HPDE6-E6E7 (cell line): ENCODE results near the gene BRAT1.
"Not testable (repeated sequence)": the region's sequence is repeated elsewhere in the genome, so short reads cannot be mapped to it uniquely, and the experiment has no call there.

ENCODE experiments used
- DNase-seq: peaks from one replicate; pipeline ENCODE4 v3.0.0; 2011; ENCODE audit warnings: missing footprints; ENCODE audit errors: extremely low spot score

Gene BRAT1

DNA sequence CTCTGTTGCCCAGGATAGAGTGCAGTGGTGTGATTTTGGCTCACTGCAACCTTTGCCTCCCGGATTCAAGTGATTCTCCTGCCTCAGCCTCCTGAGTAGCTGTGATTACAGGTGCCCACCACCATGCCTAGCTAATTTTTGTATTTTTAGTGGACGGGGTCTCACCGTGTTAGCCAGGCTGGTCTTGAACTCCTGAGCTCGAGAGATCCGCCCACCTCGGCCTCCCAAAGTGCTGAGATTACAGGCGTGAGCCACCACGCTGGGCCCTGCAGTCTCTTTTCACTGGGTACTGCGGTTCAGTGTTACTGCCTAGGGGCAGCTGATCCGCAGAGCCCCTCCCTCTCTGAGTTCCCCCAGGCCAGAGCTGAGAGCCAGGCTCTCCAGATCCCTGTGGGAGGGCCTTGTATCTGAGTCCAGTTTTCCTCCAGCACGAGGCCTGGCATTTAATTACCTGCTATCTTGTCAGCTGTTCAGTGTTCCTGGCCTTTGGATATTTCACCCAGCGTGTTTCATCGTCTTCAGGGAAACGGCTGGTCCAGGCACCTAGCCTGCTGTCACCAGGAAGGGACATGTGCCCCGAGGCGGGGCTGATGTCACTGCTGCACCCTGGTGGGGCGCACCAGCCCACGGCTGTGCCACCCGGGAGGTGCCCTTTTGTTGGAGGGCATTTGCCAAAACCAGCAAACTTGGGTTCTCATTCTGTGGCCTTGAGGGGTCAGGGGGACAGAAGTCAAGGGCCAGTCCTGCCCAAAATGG is 19.3 kb downstream of the BRAT1 start:
- not testable (repeated sequence) for DNase-seq

DNA sequence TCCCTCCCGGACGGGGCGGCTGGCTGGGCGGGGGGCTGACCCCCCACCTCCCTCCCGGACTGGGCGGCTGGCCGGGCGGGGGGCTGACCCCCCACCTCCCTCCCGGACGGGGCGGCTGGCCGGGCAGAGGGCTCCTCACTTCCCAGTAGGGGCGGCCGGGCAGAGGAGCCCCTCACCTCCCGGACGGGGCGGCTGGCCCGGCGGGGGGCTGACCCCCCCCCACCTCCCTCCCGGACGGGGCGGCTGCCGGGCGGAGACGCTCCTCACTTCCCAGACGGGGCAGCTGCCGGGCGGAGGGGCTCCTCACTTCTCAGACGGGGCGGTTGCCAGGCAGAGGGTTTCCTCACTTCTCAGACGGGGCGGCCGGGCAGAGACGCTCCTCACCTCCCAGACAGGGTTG is 21.1 kb downstream of the BRAT1 start:
- DNase-seq, result not testable (repeated sequence)

- DNase-seq, result not testable (repeated sequence)
Observed at GRCh38 chr7:2533566-2533965, 21.8 kb downstream of the BRAT1 start.

GRCh38 chr7:2532816-2533215 is 22.5 kb downstream of the BRAT1 start:
- DNase-seq, result not testable (repeated sequence)

- DNase-seq, result not testable (repeated sequence)
Observed at GRCh38 chr7:2532199-2532772, 23.0 kb downstream of the BRAT1 start.

DNA sequence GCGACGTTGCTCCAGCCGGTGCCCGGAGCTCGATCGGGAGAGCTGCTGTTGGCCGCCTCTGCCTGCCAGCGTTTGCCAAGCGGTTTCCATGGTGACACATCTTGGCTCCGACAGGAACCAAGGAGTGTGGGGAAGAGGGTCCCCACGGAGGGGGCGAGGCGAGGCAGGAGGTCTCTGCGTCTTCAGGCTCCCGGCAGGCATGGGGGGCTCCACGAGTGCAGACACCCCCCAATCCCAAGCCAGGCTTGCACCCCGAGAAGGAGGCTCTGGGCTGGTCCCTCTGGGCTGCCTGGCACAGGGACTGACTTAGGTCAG is 23.6 kb downstream of the BRAT1 start:
- not testable (repeated sequence) for DNase-seq

DNA sequence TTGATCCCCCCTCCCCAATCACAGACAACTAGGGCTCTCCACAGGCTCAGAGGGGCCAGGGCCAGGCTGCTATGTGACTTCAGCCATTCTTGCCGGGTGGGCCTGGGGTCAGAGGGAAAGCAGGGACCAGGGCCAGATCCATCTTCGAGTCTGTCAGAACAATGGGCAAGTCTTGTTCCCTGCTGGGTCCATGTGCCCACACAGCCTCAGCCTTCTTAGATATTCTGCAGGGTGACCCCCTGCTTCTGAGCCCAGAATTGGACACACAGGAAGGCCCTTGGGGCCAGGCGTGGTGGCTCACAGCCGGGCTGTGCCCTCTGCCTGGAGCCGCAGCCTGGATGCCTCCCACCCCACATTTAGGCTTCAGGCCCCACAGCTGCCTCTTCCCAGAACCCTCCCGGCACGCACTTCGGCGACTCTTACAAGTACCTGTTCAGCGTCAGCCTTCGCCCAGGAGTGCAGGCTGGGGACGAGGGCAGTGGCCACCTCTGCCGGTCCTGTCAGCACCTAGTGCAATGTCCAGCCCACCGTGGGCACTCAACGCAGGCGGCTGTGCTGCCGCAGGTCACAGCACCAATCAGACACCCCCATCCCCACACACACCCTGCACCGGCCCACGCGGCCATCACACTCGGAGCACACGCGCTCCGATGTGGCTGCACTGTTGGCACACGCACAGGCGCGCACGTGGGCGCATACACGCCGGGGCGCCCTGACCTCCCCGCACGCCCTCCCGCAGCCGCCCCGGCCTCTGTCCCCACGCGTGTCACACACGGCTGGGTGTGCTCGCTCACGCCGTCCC is 24.1 kb downstream of the BRAT1 start:
- DNase-seq, result not testable (repeated sequence)

- DNase-seq, result peak; percentile 42
Observed at GRCh38 chr7:2530071-2530987, 25.0 kb downstream of the BRAT1 start.

DNA sequence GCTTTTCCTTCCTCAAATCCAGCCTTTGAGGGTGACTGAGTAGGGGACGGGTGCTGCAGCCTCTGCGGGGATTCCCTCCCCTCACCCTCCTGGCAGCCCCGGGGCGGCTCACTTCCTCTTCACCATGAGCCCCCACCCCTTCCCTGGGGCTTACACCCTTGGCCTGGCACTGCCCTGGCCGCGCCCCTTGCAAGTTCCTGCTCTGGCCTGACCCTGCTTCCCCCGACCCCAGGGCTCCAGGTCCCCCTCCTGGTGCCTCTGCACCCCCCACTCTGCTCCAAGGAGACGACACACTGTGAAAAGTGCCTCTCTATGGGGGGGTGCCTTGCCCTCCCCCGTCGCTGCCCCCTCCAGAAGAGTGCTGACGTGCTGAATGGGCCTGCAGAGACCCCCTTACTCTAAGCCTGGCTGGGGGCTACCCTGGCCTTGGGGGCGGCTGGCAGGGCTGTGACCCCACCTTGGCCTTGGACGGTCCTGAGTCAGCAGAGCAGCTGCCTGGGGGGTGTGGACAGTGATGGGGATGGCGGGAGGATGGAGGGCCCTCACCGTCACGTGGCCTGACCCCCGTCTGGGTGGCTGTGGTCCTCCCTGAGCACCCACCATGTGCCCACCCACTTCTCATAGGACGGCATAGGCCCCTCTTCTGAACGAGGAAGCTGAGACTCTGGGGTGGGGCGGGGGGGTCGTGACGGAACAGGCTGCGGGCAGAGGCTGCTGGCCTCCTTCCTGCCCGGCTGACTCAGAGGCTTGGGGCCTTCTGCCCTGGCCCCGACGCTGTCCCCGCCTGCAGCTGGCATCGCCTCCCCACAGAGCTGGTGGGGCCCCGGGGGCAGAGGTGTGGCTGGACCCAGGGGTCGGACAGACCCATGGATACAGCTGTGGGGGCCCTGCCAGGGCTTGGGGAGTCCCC is 25.9 kb downstream of the BRAT1 start:
- peak; percentile 53 for DNase-seq

GRCh38 chr7:2528481-2529095 is 26.7 kb downstream of the BRAT1 start:
- no peak for DNase-seq

GRCh38 chr7:2527505-2528467 is 27.5 kb downstream of the BRAT1 start:
- peak; percentile 38 for DNase-seq

- no peak for DNase-seq
Observed at GRCh38 chr7:2526659-2527504, 28.4 kb downstream of the BRAT1 start.

DNA sequence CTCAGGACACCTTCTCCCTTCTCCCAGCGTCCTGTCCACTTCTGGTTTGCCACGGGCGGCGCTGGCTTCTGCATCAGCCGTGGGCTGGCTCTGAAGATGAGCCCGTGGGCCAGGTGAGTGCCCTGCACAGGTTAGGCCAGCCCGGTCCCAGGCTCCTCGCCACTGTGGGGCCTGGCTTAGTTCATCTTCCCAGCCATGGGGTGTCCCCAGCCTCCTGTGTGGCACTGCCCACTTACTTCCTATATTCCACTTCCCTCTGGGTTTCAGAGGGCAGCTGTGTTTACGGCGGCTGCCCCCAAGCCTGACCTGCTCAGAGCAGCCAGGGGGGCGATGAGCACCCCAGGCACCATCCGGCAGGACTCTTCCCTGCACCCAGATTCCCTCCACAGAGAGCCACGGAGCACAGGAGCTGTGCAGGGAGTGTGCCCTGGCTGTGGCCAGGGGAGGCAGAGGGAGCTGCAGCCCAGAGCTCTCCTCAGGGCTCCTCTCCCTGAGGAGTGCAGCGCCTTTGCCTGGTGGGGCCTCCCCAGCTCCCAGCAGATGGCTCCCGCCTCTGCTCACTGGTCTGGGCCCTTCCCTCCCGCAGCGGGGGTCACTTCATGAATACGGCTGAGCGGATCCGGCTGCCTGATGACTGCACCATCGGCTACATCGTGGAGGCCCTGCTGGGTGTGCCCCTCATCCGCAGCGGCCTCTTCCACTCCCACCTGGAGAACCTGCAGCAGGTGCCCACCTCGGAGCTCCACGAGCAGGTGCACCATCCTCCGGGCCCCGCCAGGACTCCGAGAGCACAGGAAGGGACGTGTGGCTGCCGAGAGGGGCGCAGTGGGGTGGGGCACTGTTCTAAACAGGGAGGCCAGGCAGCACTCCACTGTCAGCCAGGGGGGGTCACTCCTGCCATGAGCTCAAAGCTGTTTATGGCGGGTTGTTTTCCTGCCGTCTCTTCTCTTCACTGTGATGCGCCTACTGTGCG is 29.4 kb downstream of the BRAT1 start:
- no peak for DNase-seq

- no peak for DNase-seq
Observed at GRCh38 chr7:2524808-2525657, 30.3 kb downstream of the BRAT1 start.

DNA sequence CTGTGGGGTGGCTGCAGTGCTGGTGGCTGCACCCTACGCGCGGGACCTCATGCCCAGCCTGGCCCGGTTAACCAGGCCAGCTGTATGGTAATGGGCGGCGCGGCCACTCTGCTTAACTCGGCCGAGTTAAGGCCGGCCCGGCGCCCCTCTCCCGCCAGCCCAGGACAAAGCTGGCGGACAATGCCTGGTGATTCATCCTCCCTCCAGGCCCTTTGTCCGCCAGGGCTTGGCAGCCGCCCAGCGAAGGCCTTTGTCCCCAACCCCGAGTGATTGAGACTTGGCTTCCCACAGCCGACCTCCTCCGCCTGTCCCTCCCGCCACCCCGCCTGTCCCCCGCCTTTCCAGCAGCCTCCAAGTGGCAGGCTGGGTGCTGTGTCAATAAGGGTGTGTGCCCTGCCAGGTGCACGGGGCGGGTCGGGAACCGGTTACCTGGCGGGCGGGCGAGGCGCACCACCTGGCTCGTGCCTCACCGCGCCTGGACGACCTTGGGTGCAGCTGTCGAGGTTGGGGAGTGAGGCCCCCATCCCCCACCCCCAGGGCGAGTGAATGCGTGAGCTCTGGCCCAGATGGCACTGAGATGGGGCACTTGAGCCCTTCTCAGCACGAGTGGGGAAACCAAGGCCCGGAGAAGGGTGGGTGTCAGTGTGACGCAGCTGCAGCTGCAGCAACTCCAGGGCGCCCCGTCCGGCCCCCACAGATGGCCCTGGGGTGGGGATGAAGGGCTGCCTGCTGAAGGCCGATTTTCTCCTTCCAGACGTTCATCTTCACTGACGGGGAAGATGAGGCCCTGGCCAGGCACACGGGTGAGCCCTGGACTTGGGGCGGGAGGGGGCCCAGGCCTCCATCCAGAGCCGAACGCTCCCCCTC is 31.1 kb downstream of the BRAT1 start:
- DNase-seq, result no peak
